ENCODE results near the gene KIF5C.

Gene KIF5C

GRCh38 chr2:149050188-149050587, 175.2 kb downstream of the KIF5C start:
- no peaks in the 10 kb centered on the region for H3K4me1 Mint-ChIP-seq (ENCODE audit: low read depth)
- H3K27ac Mint-ChIP-seq: no peak overlapping the region
- H3K27me3 Mint-ChIP-seq: peaks cover 14% of the 10 kb centered on the region
- no peak overlapping the region for H3K4me3 Mint-ChIP-seq
- peaks cover 11% of the 10 kb centered on the region for H3K9me3 Mint-ChIP-seq (ENCODE audit: low read depth)
- peaks cover 3% of the 10 kb centered on the region for H3K36me3 Mint-ChIP-seq

DNA sequence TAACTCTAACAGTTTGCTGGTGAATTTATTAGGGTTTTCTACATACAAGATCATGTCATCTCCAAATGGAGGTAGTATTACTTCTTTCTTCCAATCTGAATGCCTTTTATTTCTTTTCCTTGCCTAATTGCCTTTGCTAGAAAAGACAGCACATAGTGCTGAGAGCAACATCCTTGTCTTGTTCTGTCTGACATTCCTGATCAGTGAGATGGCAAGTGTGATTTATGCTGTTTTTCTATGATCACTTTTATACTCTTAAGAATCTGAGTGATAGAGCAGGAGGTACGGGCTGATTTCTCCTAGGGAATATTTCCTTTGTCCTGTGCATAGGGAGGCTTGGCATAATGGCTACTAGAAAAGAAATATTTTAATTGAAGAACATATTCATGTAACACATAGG, 180.7 kb downstream of the KIF5C start:
- Mint-ChIP-seq H3K4me3 (no peak overlapping the region), H3K36me3 (no peaks in the 10 kb centered on the region), H3K4me1 (ENCODE audit: low read depth) (no peaks in the 10 kb centered on the region), H3K27ac (no peak overlapping the region), H3K27me3 (peaks cover 15% of the 10 kb centered on the region), H3K9me3 (ENCODE audit: low read depth) (no peaks in the 10 kb centered on the region)

DNA sequence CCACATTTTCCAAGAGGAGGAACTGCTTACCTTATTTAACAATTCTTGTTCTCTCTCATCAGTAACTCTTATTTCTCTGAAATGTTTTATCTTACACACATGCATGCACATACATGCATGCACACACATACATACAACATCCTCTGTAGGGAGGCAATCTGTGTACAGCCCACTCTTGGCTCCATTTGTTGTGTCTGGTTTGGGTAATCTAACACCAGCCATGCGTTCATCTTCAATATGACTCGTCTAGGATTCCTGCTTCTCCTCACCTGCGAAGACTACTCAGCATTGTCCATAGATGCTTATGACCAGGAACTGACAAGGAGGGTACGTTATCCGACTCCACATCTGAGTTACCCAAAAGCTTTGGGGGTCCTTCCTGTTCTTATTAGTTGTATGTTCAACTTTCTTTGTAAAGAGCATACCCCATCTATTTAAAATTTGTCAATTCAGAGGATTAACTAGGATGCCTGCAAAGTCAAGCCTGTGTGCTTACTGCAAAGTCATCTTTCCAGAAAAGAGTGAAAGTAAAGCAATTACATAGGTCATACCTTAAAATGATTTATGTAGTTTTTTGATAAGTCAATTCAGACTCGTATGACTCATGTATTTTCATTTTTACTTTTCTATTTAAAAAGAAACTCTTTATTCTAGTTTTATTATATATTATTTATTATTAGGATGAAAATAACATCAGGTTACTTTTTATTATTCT, 181.7 kb downstream of the KIF5C start:
- no peaks in the 10 kb centered on the region for H3K4me1 Mint-ChIP-seq (ENCODE audit: low read depth)
- no peak overlapping the region for H3K27ac Mint-ChIP-seq
- peaks cover 15% of the 10 kb centered on the region for H3K27me3 Mint-ChIP-seq
- H3K36me3 Mint-ChIP-seq: no peaks in the 10 kb centered on the region
- no peaks in the 10 kb centered on the region for H3K9me3 Mint-ChIP-seq (ENCODE audit: low read depth)
- no peak overlapping the region for H3K4me3 Mint-ChIP-seq

- Mint-ChIP-seq H3K36me3 (no peaks in the 10 kb centered on the region), H3K4me3 (no peak overlapping the region), H3K4me1 (ENCODE audit: low read depth) (no peaks in the 10 kb centered on the region), H3K9me3 (ENCODE audit: low read depth) (no peaks in the 10 kb centered on the region), H3K27me3 (peaks cover 15% of the 10 kb centered on the region), H3K27ac (no peak overlapping the region)
Observed at GRCh38 chr2:149057401-149057800, 182.4 kb downstream of the KIF5C start.

DNA sequence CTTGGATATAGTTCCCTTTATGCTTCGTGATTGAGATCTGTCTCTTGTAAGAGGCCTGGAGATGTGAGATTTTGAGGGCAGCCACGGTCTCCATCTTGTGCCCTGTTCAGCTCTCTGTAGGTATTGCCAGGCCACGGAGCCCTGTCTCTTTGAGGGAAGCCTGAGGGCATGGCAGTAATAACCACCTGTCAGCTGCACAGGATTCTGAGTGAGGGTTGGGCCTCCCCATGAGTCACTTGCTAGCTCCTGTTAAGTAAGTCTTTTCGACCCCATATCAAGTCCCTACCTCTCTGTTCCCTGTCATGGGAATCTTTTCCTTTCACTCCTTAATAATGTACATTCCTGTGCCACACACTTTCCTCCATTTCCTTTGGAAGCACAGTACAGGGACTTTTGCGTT, 183.9 kb downstream of the KIF5C start:
- no peak overlapping the region for H3K4me3 Mint-ChIP-seq
- H3K4me1 Mint-ChIP-seq (ENCODE audit: low read depth): no peaks in the 10 kb centered on the region
- H3K27me3 Mint-ChIP-seq: peaks cover 13% of the 10 kb centered on the region
- H3K27ac Mint-ChIP-seq: no peak overlapping the region
- H3K36me3 Mint-ChIP-seq: no peaks in the 10 kb centered on the region
- H3K9me3 Mint-ChIP-seq (ENCODE audit: low read depth): no peaks in the 10 kb centered on the region

DNA sequence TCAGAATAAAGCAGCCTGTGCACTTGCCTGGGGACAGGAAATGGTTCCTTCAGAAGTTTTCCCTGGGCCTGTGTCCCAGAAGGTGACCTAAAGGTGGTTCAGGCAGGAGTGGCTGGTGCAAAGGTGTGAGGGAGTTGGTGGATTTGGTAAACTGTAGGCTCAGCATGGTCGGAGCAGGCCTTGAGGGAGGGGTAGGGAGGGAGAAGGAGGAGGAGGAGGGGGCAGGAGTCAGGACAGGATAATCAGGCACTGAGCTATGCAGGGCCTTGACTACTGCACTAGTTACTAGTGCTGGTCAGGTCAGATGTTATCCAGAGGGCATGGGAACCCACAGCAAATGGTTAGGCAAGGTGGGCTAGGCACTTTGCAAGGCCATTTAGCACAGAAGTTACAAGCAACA, 184.8 kb downstream of the KIF5C start:
- Mint-ChIP-seq H3K27me3 (peaks cover 8% of the 10 kb centered on the region), H3K4me3 (no peak overlapping the region), H3K36me3 (no peaks in the 10 kb centered on the region), H3K9me3 (ENCODE audit: low read depth) (no peaks in the 10 kb centered on the region), H3K27ac (no peak overlapping the region), H3K4me1 (ENCODE audit: low read depth) (no peaks in the 10 kb centered on the region)

GRCh38 chr2:149061133-149061745, 186.2 kb downstream of the KIF5C start:
- Mint-ChIP-seq H3K36me3 (no peaks in the 10 kb centered on the region), H3K27ac (no peak overlapping the region), H3K27me3 (peaks cover 5% of the 10 kb centered on the region), H3K4me1 (ENCODE audit: low read depth) (no peaks in the 10 kb centered on the region), H3K4me3 (no peak overlapping the region), H3K9me3 (ENCODE audit: low read depth) (no peaks in the 10 kb centered on the region)

GRCh38 chr2:149062531-149062930, 187.5 kb downstream of the KIF5C start:
- H3K27ac Mint-ChIP-seq: no peak overlapping the region
- H3K4me3 Mint-ChIP-seq: no peak overlapping the region
- H3K9me3 Mint-ChIP-seq (ENCODE audit: low read depth): peaks cover 5% of the 10 kb centered on the region
- no peaks in the 10 kb centered on the region for H3K4me1 Mint-ChIP-seq (ENCODE audit: low read depth)
- no peaks in the 10 kb centered on the region for H3K36me3 Mint-ChIP-seq
- peaks cover 6% of the 10 kb centered on the region for H3K27me3 Mint-ChIP-seq

DNA sequence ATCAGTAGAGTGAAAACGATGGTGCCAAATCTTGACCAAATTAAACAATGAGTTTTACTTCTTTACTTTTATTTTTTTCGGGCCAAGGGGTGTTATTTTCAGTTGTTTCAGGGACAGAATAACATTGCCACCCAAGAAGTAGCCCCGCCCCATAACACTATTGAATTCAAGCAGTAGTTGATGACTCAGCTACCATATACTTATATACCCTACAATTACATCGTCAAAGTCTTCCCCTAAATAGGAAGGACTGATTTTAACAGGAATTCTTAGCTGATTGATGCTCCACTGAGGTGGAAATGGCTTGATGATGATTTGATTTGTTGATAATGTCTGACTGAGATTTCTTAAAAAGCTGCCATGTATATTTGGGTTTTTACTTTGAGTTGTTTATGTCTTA, 188.2 kb downstream of the KIF5C start:
- Mint-ChIP-seq H3K27ac (no peak overlapping the region), H3K9me3 (ENCODE audit: low read depth) (peaks cover 5% of the 10 kb centered on the region), H3K27me3 (peaks cover 4% of the 10 kb centered on the region), H3K4me1 (ENCODE audit: low read depth) (no peaks in the 10 kb centered on the region), H3K4me3 (no peak overlapping the region), H3K36me3 (no peaks in the 10 kb centered on the region)

- Mint-ChIP-seq H3K27ac (no peak overlapping the region), H3K9me3 (ENCODE audit: low read depth) (peaks cover 5% of the 10 kb centered on the region), H3K4me1 (ENCODE audit: low read depth) (peaks cover 6% of the 10 kb centered on the region), H3K27me3 (peaks cover 4% of the 10 kb centered on the region), H3K4me3 (no peak overlapping the region), H3K36me3 (no peaks in the 10 kb centered on the region)
Observed at GRCh38 chr2:149064365-149064841, 189.4 kb downstream of the KIF5C start.

GRCh38 chr2:149064856-149065630, 190.0 kb downstream of the KIF5C start:
- Mint-ChIP-seq H3K27me3 (peaks cover 4% of the 10 kb centered on the region), H3K9me3 (ENCODE audit: low read depth) (peaks cover 5% of the 10 kb centered on the region), H3K4me3 (no peak overlapping the region), H3K27ac (no peak overlapping the region), H3K36me3 (no peaks in the 10 kb centered on the region), H3K4me1 (ENCODE audit: low read depth) (peaks cover 11% of the 10 kb centered on the region)

DNA sequence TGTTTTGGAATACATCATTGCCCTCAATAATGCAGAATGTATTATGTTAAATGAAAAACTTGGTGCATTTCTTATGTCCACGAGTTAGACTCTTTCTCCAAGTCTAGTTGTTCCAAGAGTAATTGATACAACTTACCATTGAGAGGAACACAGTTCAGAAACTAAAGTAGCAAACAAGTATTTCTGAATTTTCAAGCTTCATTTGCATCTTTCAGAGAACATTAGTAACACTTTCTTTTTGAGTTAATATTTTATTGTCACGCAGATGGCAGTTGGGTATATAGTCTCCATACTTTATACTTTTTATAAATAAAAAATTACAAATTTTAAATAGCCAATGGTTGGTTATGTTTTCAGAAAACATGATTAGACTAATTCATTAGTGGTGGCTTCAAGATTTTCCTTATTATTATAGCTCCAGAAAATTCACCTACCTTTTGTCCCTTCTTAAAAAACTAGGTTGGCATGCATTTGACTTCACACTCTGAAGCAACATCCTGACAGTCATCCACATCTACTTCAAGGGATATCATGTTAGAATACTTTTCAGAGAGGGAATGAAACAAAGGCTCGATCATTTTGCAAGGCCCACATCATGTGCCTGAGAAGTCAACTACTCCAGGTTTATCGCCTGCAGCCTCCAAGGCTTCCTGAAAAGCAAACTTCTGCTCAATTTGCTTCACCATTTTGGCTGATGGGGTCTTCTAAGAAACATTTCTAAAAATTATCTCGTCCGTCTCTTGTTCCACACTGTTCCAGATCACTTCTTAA, 193.4 kb downstream of the KIF5C start:
- Mint-ChIP-seq H3K36me3 (no peaks in the 10 kb centered on the region), H3K27ac (no peak overlapping the region), H3K27me3 (peaks cover 11% of the 10 kb centered on the region), H3K4me1 (ENCODE audit: low read depth) (peaks cover 15% of the 10 kb centered on the region), H3K9me3 (ENCODE audit: low read depth) (peaks cover 5% of the 10 kb centered on the region), H3K4me3 (no peak overlapping the region)

GRCh38 chr2:149068996-149069888, 194.2 kb downstream of the KIF5C start:
- Mint-ChIP-seq H3K4me1 (ENCODE audit: low read depth) (peaks cover 15% of the 10 kb centered on the region), H3K27me3 (peaks cover 14% of the 10 kb centered on the region), H3K27ac (peak overlapping the region; percentile 36), H3K9me3 (ENCODE audit: low read depth) (peaks cover 5% of the 10 kb centered on the region), H3K4me3 (no peak overlapping the region), H3K36me3 (no peaks in the 10 kb centered on the region)

Measured in activated naive CD8-positive, alpha-beta T cell (primary cell).